H9 (cell line): Measurements from ENCODE around the gene PLEKHG5. TPM values are rescaled to one million over a fixed set of nuclear protein-coding genes. Genes with fewer than 3 reads are reported as not detected.

Experiments
- DNase-seq: peaks from one replicate; pipeline ENCODE4 v3.0.0-alpha.2; 2017
- H2AFZ ChIP-seq: one replicate; pipeline ENCODE4 v1.6.1; 2013; ENCODE audit warnings: mild to moderate bottlenecking, low read length, control low read depth, moderate library complexity
- H2AK5ac ChIP-seq: 2 replicates; pipeline ENCODE4 v1.6.1; 2013; ENCODE audit warnings: low read length, control low read depth, mixed read lengths; ENCODE audit not compliant: insufficient read length
- H2BK120ac ChIP-seq: one replicate; pipeline ENCODE4 v1.6.1; 2013; ENCODE audit warnings: low read depth, mild to moderate bottlenecking, low read length, control low read depth, inconsistent platforms; ENCODE audit not compliant: poor library complexity, severe bottlenecking
- H2BK12ac ChIP-seq: 2 replicates; pipeline ENCODE4 v1.6.1; 2013; ENCODE audit warnings: low read length, control low read depth, mixed read lengths, low read depth; ENCODE audit not compliant: insufficient read length
- H2BK15ac ChIP-seq: 2 replicates; pipeline ENCODE4 v1.6.1; 2013; ENCODE audit warnings: low read depth, low read length, control low read depth
- H2BK20ac ChIP-seq: one replicate; pipeline ENCODE4 v1.6.1; 2013; ENCODE audit warnings: low read depth, mild to moderate bottlenecking, low read length, control low read depth, inconsistent platforms; ENCODE audit not compliant: poor library complexity, severe bottlenecking
- H2BK5ac ChIP-seq: 2 replicates; pipeline ENCODE4 v1.6.1; 2013; ENCODE audit warnings: low read length, control low read depth, mixed read lengths; ENCODE audit not compliant: insufficient read length
- H3K14ac ChIP-seq: 2 replicates; pipeline ENCODE4 v1.6.1; 2013; ENCODE audit warnings: low read length, control low read depth; ENCODE audit not compliant: insufficient read depth
- H3K18ac ChIP-seq: 2 replicates; pipeline ENCODE4 v1.6.1; 2013; ENCODE audit warnings: low read depth, mild to moderate bottlenecking, mixed read lengths, low read length, control low read depth; ENCODE audit not compliant: insufficient read length
- H3K23ac ChIP-seq: 2 replicates; pipeline ENCODE4 v1.6.1; 2013; ENCODE audit warnings: low read length, control low read depth, mixed read lengths, low read depth; ENCODE audit not compliant: insufficient read length
- H3K23me2 ChIP-seq: 2 replicates; pipeline ENCODE4 v1.6.1; 2013; ENCODE audit warnings: low read depth, mild to moderate bottlenecking, mixed read lengths, low read length, control low read depth; ENCODE audit not compliant: insufficient read length, poor library complexity, severe bottlenecking
- H3K27ac ChIP-seq: 2 replicates; pipeline ENCODE4 v1.5.1; 2013; ENCODE audit warnings: low read length, control low read depth, mixed read lengths, low read depth; ENCODE audit not compliant: insufficient read length
- H3K27me3 ChIP-seq: 2 replicates; pipeline ENCODE4 v1.6.1; 2013; ENCODE audit warnings: low read length, control low read depth, inconsistent platforms; ENCODE audit not compliant: insufficient read depth
- H3K4ac ChIP-seq: 2 replicates; pipeline ENCODE4 v1.6.1; 2013; ENCODE audit warnings: low read depth, mild to moderate bottlenecking, control low read depth, inconsistent platforms, low read length, moderate library complexity
- H3K4me1 ChIP-seq: 2 replicates; pipeline ENCODE4 v1.6.1; 2013; ENCODE audit warnings: low read length, control low read depth, inconsistent platforms; ENCODE audit not compliant: insufficient read depth
- H3K4me2 ChIP-seq: 2 replicates; pipeline ENCODE4 v1.6.1; 2013; ENCODE audit warnings: low read length, control low read depth, mixed read lengths; ENCODE audit not compliant: insufficient read length, insufficient read depth
- H3K56ac ChIP-seq: 2 replicates; pipeline ENCODE4 v1.6.1; 2013; ENCODE audit warnings: low read depth, mild to moderate bottlenecking, mixed read lengths, low read length, control low read depth; ENCODE audit not compliant: insufficient read length
- H3K79me1 ChIP-seq: 2 replicates; pipeline ENCODE4 v1.6.1; 2013; ENCODE audit warnings: low read depth, mild to moderate bottlenecking, moderate library complexity, low read length, control low read depth, inconsistent platforms; ENCODE audit not compliant: insufficient read depth, poor library complexity, severe bottlenecking
- H3K79me2 ChIP-seq: 2 replicates; pipeline ENCODE4 v1.6.1; 2013; ENCODE audit warnings: low read length, control low read depth, inconsistent platforms; ENCODE audit not compliant: insufficient read depth
- H3K9ac ChIP-seq: 2 replicates; pipeline ENCODE4 v1.6.1; 2013; ENCODE audit warnings: low read length, control low read depth, mixed read lengths; ENCODE audit not compliant: insufficient read length; ENCODE audit errors: extremely low read depth
- H3K9me3 ChIP-seq: one replicate; pipeline ENCODE4 v1.6.1; 2013; ENCODE audit warnings: low read depth, low read length, inconsistent platforms; ENCODE audit not compliant: control insufficient read depth
- H3T11ph ChIP-seq: one replicate; pipeline ENCODE4 v1.6.1; 2013; ENCODE audit warnings: mild to moderate bottlenecking, low read length, control low read depth, inconsistent platforms
- H4K20me1 ChIP-seq: one replicate; pipeline ENCODE4 v1.6.1; 2013; ENCODE audit not compliant: control insufficient read depth, insufficient read length, insufficient read depth
- H4K5ac ChIP-seq: 2 replicates; pipeline ENCODE4 v1.6.1; 2013; ENCODE audit warnings: low read depth, mild to moderate bottlenecking, mixed read lengths, low read length, control low read depth; ENCODE audit not compliant: insufficient read length
- H4K8ac ChIP-seq: replicated peaks from 2 replicates; pipeline ENCODE4 v1.6.1; 2013; ENCODE audit warnings: low read length, control low read depth, mixed read lengths, low read depth; ENCODE audit not compliant: insufficient read length
- H4K91ac ChIP-seq: 2 replicates; pipeline ENCODE4 v1.6.1; 2013; ENCODE audit warnings: low read depth, mild to moderate bottlenecking, moderate library complexity, mixed read lengths, low read length, control low read depth; ENCODE audit not compliant: insufficient read length
- H3K27ac Mint-ChIP-seq, 3 experiments: 2 replicates in 2 of 3; 3 replicates in 1 of 3; pipeline ENCODE4 v1.8.0; 2020 to 2021; ENCODE audit warnings: mixed read lengths in 3 of 3, mild to moderate bottlenecking in 1 of 3, moderate library complexity in 1 of 3
- H3K27me3 Mint-ChIP-seq: 2 replicates; pipeline ENCODE4 v1.8.0; 2021; ENCODE audit warnings: low read depth, mild to moderate bottlenecking, moderate library complexity, mixed read lengths
- H3K36me3 Mint-ChIP-seq, 3 experiments: 2 replicates in 2 of 3; 3 replicates in 1 of 3; pipeline ENCODE4 v1.8.0; 2020 to 2021; ENCODE audit warnings: low read depth in 3 of 3, mixed read lengths in 3 of 3; ENCODE audit not compliant: insufficient read depth in 1 of 3
- H3K4me1 Mint-ChIP-seq, 2 experiments: 2 replicates each; pipeline ENCODE4 v1.8.0; 2020; ENCODE audit warnings: mixed read lengths in 2 of 2
- H3K4me3 Mint-ChIP-seq, 2 experiments: 2 replicates in 1 of 2; 3 replicates in 1 of 2; pipeline ENCODE4 v1.8.0; 2020 to 2021; ENCODE audit warnings: mild to moderate bottlenecking in 2 of 2, mixed read lengths in 2 of 2, moderate library complexity in 1 of 2
- H3K9me3 Mint-ChIP-seq, 2 experiments: 2 replicates in 1 of 2; 3 replicates in 1 of 2; pipeline ENCODE4 v1.8.0; 2020; ENCODE audit warnings: mild to moderate bottlenecking in 2 of 2, mixed read lengths in 2 of 2, moderate library complexity in 1 of 2
- WGBS: extraction: QIAGEN DNeasy Blood & Tissue Kit; methylation state at CpG from one replicate; pipeline ENCODE4 v1.1.7; 2013; ENCODE audit warnings: missing lambda C conversion rate, low lambda C conversion rate, mixed read lengths; ENCODE audit not compliant: insufficient read length; ENCODE audit errors: extremely low coverage; 5-methylcytosine and 5-hydroxymethylcytosine counted together
- total RNA-seq: library from RNA; stranded (reverse); gene quantifications from 2 replicates; pipeline ENCODE4 v1.2.1, GENCODE V29; 2021
- TF ChIP-seq, protein P1 (sequence below): fragments of 200-600 bp; sonication (generic); conservative IDR thresholded peaks from 3 replicates; pipeline ENCODE4 v1.8.0; 2021; ENCODE audit warnings: antibody characterized with exemption, mild to moderate bottlenecking

PLEKHG5 gene
- total RNA-seq, 1 experiment from 2014 or later: 22.3 TPM

DNA sequence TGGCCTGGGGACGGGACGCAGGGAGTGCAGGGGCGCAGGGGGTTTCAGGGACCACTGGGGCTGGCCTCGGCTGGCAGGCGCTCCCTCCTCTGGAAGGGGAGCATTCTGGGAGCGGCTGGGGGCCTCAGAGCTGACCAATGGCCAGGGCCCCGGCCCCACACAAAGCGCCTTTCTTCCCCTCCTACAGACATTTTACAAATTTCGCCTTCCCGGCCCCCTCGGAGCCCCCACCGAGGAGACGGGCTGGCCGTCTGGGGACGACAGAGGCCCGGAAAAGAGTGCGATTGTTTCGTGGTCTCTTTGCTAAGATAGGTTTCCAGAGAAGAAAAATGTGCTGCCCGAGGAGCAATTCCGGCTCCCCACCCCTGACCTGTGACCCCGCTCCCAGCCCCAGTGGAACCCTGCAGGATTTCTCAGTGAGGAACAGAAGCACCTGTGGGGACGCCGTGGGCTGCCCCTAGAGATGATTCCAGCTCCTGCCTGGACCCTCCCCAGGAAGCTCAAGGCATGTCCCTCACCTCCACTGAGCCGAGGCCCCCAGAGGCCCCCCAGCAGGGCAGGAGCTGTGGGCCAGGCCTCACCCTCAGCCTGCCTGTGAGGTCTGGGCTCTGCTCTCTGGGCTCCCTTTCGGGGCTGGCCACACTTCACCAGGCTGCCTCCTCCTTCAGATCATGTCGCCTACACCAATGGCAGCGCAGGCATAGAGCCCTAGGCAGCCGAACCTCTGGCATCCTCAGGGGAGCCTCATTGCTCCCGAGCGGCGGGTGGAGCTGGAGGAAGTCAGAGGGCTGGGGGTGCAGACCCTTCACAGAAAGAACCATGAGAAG is 15.0 kb upstream of the PLEKHG5 start:
- Histone ChIP-seq H3K23me2 (no peaks in the 10 kb centered on the region), H3K56ac (no peak overlapping the region), H3K27ac (no peak overlapping the region), H3K14ac (no peak overlapping the region), H3K27me3 (no peaks in the 10 kb centered on the region), H4K91ac (no peak overlapping the region), H3T11ph (no peak overlapping the region), H3K4ac (no peak overlapping the region), H4K5ac (no peak overlapping the region), H2AK5ac (no peak overlapping the region), H3K4me2 (no peak overlapping the region), H3K79me2 (no peaks in the 10 kb centered on the region), H4K20me1 (no peaks in the 10 kb centered on the region), H3K4me1 (no peaks in the 10 kb centered on the region), H2BK15ac (no peak overlapping the region), H2AFZ (no peak overlapping the region), H2BK5ac (no peak overlapping the region), H2BK12ac (no peak overlapping the region), H3K9me3 (no peaks in the 10 kb centered on the region), H2BK120ac (no peak overlapping the region), H3K23ac (no peak overlapping the region), H4K8ac (no peak overlapping the region), H3K79me1 (no peaks in the 10 kb centered on the region), H2BK20ac (no peak overlapping the region), H3K18ac (no peak overlapping the region), H3K9ac (no peak overlapping the region)
- Mint-ChIP-seq H3K4me1 (peaks cover 0 to 3% of the 10 kb centered on the region in 2 experiments; a peak in 2 of 4 replicates), H3K27me3 (peaks cover 5% of the 10 kb centered on the region; the same call in 1 of the 2 replicates), H3K4me3 (no peak overlapping the region), H3K36me3 (no peaks in the 10 kb centered on the region), H3K27ac (peak overlapping the region in 1 of 3 experiments; percentile 65; a peak in 2 of 7 replicates), H3K9me3 (no peaks in the 10 kb centered on the region)
- DNase-seq: no peak
- no CpG with 5 or more reads among the region's 31 CpGs for WGBS
- TF ChIP-seq, protein P1, sequence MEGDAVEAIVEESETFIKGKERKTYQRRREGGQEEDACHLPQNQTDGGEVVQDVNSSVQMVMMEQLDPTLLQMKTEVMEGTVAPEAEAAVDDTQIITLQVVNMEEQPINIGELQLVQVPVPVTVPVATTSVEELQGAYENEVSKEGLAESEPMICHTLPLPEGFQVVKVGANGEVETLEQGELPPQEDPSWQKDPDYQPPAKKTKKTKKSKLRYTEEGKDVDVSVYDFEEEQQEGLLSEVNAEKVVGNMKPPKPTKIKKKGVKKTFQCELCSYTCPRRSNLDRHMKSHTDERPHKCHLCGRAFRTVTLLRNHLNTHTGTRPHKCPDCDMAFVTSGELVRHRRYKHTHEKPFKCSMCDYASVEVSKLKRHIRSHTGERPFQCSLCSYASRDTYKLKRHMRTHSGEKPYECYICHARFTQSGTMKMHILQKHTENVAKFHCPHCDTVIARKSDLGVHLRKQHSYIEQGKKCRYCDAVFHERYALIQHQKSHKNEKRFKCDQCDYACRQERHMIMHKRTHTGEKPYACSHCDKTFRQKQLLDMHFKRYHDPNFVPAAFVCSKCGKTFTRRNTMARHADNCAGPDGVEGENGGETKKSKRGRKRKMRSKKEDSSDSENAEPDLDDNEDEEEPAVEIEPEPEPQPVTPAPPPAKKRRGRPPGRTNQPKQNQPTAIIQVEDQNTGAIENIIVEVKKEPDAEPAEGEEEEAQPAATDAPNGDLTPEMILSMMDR: no peak
